Upper lobe of left lung (tissue), 6 donors: ENCODE data around the gene TMEM117. TPM values are rescaled to one million over a fixed set of nuclear protein-coding genes. Genes with fewer than 3 reads are reported as not detected.

Source experiments
- ATAC-seq, 2 donors: fragments of 200-7000 bp; cut with Tn5 transposase; one replicate each; pipeline ENCODE4 v1.9.1; 2022; ENCODE audit warnings: mild to moderate bottlenecking in 2 of 2, moderate library complexity in 2 of 2; ENCODE audit not compliant: low FRiP score in 2 of 2
- DNase-seq, 2 donors: peaks; one replicate each; pipeline ENCODE4 v3.0.0-alpha.2; 2019 to 2020
- H3K27ac ChIP-seq, 4 donors: fragments of 200-600 bp; sonication (generic); one replicate each; pipeline ENCODE4 v1.5.1; 2016 to 2019
- H3K27me3 ChIP-seq, 4 donors: fragments of 200-600 bp; sonication (generic); one replicate each; pipeline ENCODE4 v1.5.1; 2017 to 2019
- H3K36me3 ChIP-seq, 4 donors: fragments of 200-600 bp; sonication (generic); one replicate each; pipeline ENCODE4 v1.5.1; 2016 to 2019
- H3K4me1 ChIP-seq, 4 donors: fragments of 200-600 bp; sonication (generic); one replicate each; pipeline ENCODE4 v1.5.1; 2018 to 2019
- H3K4me3 ChIP-seq, 4 donors: fragments of 200-600 bp; sonication (generic); one replicate each; pipeline ENCODE4 v1.5.1; 2017 to 2019; ENCODE audit warnings: mild to moderate bottlenecking in 2 of 4, moderate library complexity in 1 of 4
- H3K9me3 ChIP-seq, 4 donors: fragments of 200-600 bp; sonication (generic); one replicate each; pipeline ENCODE4 v1.5.1; 2018 to 2019
- EP300 ChIP-seq, 4 donors: sonication (generic); formaldehyde crosslinking; IDR thresholded peaks; one replicate each; pipeline ENCODE4 v1.5.1; 2017; ENCODE audit warnings: antibody characterized with exemption in 4 of 4, control low read depth in 2 of 4
- POLR2A ChIP-seq, 4 donors: fragments of 450-650 bp; IDR thresholded peaks; one replicate each; pipeline ENCODE4 v1.5.1; 2016 to 2017; ENCODE audit warnings: antibody characterized with exemption in 4 of 4, mild to moderate bottlenecking in 2 of 4
- POLR2AphosphoS5 ChIP-seq, 2 donors: sonication (generic); formaldehyde crosslinking; IDR thresholded peaks; one replicate each; pipeline ENCODE4 v1.5.1; 2017; ENCODE audit warnings: antibody characterized with exemption in 2 of 2
- WGBS, 2 donors: methylation state at CpG; one replicate each; pipeline ENCODE4 v1.1.5; 2017 to 2018; 5-methylcytosine and 5-hydroxymethylcytosine counted together
- total RNA-seq, 6 donors: library from RNA; depleted of rRNA in 4 of 6; stranded (reverse); fragments of >200 nt in 4 of 6; gene quantifications; one replicate each; pipeline versions ENCODE4 v1.1.0 to v1.2.1, GENCODE V29; 2016 to 2021
- TF ChIP-seq, protein P1 (sequence below), 6 experiments: fragments of 450-650 bp in 4 of 6; fragments of 200-600 bp in 2 of 6; sonication (generic) in 2 of 6; IDR thresholded peaks; one replicate each; pipeline ENCODE4 v1.5.1; 2016 to 2019; ENCODE audit warnings: antibody characterized with exemption in 6 of 6
- donor health status: DM: no; HTN: no; CAD: no; lungs with moderate emphysema.
- donor health status: DM: no; HTN: yes; CAD: no; lungs with severe emphysema.

The TMEM117 gene
- total RNA-seq, 6 donors from 2014 or later: 2.6 to 8.4 (median 4.2) TPM

DNA sequence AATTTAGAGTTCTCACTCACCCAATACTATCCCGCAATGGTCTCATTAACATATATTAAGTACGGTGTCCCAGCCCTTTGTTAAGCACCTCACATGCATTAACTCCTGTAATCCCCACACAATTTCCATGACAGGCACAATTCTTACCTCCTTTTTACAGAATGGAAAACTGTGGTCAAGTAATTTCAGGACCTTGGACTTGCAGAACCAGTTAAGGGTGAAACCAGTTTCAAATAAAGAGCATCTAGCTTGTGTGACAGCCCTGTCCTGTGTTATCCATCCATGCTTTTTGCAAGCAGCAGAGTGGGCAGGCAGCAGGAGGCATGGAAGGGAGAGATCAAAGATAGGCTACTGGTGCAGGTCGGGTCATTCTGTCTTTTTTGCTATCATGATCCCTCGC, 569.4 kb downstream of the TMEM117 start:
- DNase-seq (no peak), ATAC-seq (no peak)
- no peaks in the 10 kb centered on the region for H3K36me3 ChIP-seq
- WGBS, 2 donors: 44 to 45% methylated on average over 4 of the region's 4 CpGs
- no peak overlapping the region for H3K27ac ChIP-seq
- H3K4me1 ChIP-seq: no peaks in the 10 kb centered on the region
- no peak for TF ChIP-seq POLR2A (IDR thresholded peaks at IDR 0.05)
- TF ChIP-seq, protein P1, sequence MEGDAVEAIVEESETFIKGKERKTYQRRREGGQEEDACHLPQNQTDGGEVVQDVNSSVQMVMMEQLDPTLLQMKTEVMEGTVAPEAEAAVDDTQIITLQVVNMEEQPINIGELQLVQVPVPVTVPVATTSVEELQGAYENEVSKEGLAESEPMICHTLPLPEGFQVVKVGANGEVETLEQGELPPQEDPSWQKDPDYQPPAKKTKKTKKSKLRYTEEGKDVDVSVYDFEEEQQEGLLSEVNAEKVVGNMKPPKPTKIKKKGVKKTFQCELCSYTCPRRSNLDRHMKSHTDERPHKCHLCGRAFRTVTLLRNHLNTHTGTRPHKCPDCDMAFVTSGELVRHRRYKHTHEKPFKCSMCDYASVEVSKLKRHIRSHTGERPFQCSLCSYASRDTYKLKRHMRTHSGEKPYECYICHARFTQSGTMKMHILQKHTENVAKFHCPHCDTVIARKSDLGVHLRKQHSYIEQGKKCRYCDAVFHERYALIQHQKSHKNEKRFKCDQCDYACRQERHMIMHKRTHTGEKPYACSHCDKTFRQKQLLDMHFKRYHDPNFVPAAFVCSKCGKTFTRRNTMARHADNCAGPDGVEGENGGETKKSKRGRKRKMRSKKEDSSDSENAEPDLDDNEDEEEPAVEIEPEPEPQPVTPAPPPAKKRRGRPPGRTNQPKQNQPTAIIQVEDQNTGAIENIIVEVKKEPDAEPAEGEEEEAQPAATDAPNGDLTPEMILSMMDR (IDR thresholded peaks at IDR 0.05): no peak
- no peak for TF ChIP-seq POLR2AphosphoS5 (IDR thresholded peaks at IDR 0.05)
- no peak for TF ChIP-seq EP300 (IDR thresholded peaks at IDR 0.05)
- no peaks in the 10 kb centered on the region for H3K9me3 ChIP-seq
- H3K4me3 ChIP-seq: no peak overlapping the region
- no peaks in the 10 kb centered on the region for H3K27me3 ChIP-seq

- Histone ChIP-seq H3K36me3 (no peaks in the 10 kb centered on the region), H3K4me3 (no peak overlapping the region), H3K4me1 (no peaks in the 10 kb centered on the region), H3K27me3 (no peaks in the 10 kb centered on the region), H3K9me3 (no peaks in the 10 kb centered on the region), H3K27ac (no peak overlapping the region)
- ATAC-seq: no peak
- DNase-seq: no peak
- WGBS, 2 donors: 80 to 96% methylated on average over 1 of the region's 1 CpG
- TF ChIP-seq EP300 (IDR thresholded peaks at IDR 0.05) (no peak), POLR2AphosphoS5 (IDR thresholded peaks at IDR 0.05) (no peak), POLR2A (IDR thresholded peaks at IDR 0.05) (no peak)
- TF ChIP-seq, protein P1 (IDR thresholded peaks at IDR 0.05): no peak
Measured at GRCh38 chr12:44422559-44422958, 586.7 kb downstream of the TMEM117 start.

- DNase-seq (no peak), ATAC-seq (no peak)
- TF ChIP-seq, protein P1 (IDR thresholded peaks at IDR 0.05): no peak
- TF ChIP-seq POLR2AphosphoS5 (IDR thresholded peaks at IDR 0.05): no peak
- TF ChIP-seq EP300 (IDR thresholded peaks at IDR 0.05): no peak
- no peak for TF ChIP-seq POLR2A (IDR thresholded peaks at IDR 0.05)
- Histone ChIP-seq H3K4me3 (no peak overlapping the region), H3K27ac (no peak overlapping the region), H3K4me1 (no peaks in the 10 kb centered on the region), H3K36me3 (no peaks in the 10 kb centered on the region), H3K9me3 (no peaks in the 10 kb centered on the region), H3K27me3 (no peaks in the 10 kb centered on the region)
- 41 to 57% methylated on average over 2 of the region's 2 CpGs for WGBS, 2 donors
Measured at GRCh38 chr12:44428825-44429224, 592.9 kb downstream of the TMEM117 start.

DNA sequence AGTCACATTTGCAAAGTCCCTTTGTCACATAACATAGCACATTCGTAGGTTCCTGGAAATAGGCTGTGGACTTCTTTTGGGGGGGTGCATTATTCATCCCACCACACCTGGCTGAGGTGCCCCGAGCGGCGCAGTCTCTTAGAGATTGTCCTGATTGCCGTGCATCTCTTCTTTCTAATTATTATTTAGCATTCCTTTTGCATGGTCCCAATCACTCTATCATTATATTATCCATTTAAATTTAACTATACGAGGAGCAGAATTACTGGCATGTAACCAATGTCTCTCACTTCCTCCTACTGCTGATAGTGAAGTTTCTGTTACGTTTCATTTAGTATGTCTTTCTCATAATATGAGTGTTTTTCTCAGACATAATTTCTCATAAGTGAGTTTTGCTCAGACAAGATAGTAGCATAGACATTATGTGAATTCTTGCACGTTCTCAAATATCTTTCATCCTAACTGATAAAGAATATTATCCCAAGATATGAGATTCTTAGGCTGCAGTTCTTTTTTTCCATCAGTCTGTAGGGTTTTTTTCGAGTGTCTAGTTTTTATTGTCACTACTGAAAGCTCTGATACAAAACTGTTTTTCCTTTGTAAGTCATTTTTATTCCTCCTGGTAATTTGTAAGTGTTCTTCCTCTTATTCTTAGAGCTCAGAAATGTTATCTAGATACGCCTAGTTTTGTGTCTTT, 595.9 kb downstream of the TMEM117 start:
- ATAC-seq (no peak), DNase-seq (no peak)
- Histone ChIP-seq H3K4me1 (no peaks in the 10 kb centered on the region), H3K36me3 (no peaks in the 10 kb centered on the region), H3K27ac (no peak overlapping the region), H3K4me3 (no peak overlapping the region), H3K9me3 (no peaks in the 10 kb centered on the region), H3K27me3 (no peaks in the 10 kb centered on the region)
- 73 to 75% methylated on average over 10 of the region's 10 CpGs for WGBS, 2 donors
- TF ChIP-seq POLR2A (IDR thresholded peaks at IDR 0.05): no peak
- no peak for TF ChIP-seq EP300 (IDR thresholded peaks at IDR 0.05)
- TF ChIP-seq, protein P1 (IDR thresholded peaks at IDR 0.05): no peak
- no peak for TF ChIP-seq POLR2AphosphoS5 (IDR thresholded peaks at IDR 0.05)

GRCh38 chr12:44433659-44434058, 597.8 kb downstream of the TMEM117 start:
- Histone ChIP-seq H3K36me3 (no peaks in the 10 kb centered on the region), H3K27me3 (no peaks in the 10 kb centered on the region), H3K27ac (no peak overlapping the region), H3K9me3 (no peaks in the 10 kb centered on the region), H3K4me3 (no peak overlapping the region), H3K4me1 (no peaks in the 10 kb centered on the region)
- 73 to 85% methylated on average over 1 of the region's 1 CpG for WGBS, 2 donors
- ATAC-seq: no peak
- no peak for DNase-seq
- TF ChIP-seq, protein P1 (IDR thresholded peaks at IDR 0.05): no peak
- TF ChIP-seq POLR2AphosphoS5 (IDR thresholded peaks at IDR 0.05) (no peak), POLR2A (IDR thresholded peaks at IDR 0.05) (no peak), EP300 (IDR thresholded peaks at IDR 0.05) (no peak)
